Prostate gland (tissue), 2 donors: ENCODE data around the gene GUCA2A.

Source experiments
- POLR2AphosphoS5 ChIP-seq: sonication (generic); formaldehyde crosslinking; IDR thresholded peaks from one replicate; pipeline ENCODE4 v1.6.1; 2017; ENCODE audit warnings: antibody characterized with exemption
- TF ChIP-seq, protein P1 (sequence below), 4 experiments: fragments of 200-600 bp in 2 of 4; fragments of 450-650 bp in 2 of 4; sonication (generic) in 2 of 4; IDR thresholded peaks; 1 replicate in 3 of 4; 2 replicates in 1 of 4; pipeline ENCODE4 v1.5.1; 2016 to 2019; ENCODE audit warnings: antibody characterized with exemption in 4 of 4, mild to moderate bottlenecking in 2 of 4, moderate library complexity in 2 of 4

DNA sequence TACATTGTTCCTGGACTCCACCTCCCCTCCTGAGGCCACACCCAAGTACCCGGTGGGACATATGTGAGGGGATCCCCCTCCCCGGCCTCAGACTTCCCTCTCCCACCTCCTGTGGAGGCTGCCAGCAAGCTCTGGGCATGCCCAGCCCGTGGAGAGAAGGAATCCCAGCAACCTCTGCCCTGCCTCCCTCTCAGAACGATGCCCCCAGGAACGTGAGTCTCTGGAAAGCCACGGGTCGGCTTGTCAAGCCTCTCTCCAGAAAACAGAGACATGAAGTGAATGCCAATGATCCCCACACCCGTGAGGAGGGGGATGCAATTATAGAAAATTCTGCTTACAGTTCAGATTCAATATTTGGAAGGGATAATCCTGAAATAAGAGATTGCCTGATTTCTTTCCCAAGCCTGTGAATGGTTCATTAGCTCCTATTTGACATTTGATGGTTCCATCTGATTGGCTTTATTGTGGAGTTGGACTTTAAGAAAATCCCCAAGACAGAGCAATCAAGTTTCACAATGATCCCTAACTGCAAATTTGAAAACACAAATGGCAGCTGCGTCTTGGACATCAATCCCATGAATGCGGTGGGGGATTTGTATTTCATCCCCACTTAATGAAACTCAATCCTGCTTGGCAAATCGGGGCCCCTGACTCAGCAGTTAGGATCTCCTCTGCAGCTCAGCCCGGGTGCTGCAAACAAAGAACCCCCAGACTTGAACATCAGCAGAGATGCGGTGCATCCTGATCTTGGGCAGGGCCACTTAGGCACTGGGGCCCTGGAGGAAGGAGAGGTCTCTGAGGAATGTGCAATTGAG lies 20.4 kb downstream of the GUCA2A start:
- TF ChIP-seq, protein P1, sequence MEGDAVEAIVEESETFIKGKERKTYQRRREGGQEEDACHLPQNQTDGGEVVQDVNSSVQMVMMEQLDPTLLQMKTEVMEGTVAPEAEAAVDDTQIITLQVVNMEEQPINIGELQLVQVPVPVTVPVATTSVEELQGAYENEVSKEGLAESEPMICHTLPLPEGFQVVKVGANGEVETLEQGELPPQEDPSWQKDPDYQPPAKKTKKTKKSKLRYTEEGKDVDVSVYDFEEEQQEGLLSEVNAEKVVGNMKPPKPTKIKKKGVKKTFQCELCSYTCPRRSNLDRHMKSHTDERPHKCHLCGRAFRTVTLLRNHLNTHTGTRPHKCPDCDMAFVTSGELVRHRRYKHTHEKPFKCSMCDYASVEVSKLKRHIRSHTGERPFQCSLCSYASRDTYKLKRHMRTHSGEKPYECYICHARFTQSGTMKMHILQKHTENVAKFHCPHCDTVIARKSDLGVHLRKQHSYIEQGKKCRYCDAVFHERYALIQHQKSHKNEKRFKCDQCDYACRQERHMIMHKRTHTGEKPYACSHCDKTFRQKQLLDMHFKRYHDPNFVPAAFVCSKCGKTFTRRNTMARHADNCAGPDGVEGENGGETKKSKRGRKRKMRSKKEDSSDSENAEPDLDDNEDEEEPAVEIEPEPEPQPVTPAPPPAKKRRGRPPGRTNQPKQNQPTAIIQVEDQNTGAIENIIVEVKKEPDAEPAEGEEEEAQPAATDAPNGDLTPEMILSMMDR (IDR thresholded peaks at IDR 0.05): no peak
- TF ChIP-seq POLR2AphosphoS5: no peak
